GM12878 (cell line): ENCODE measurements around the gene SORCS1. TPM values are rescaled to one million over a fixed set of nuclear protein-coding genes. Genes with fewer than 3 reads are reported as not detected.

Source experiments
- ATAC-seq: fragments of 200-7000 bp; cut with Tn5 transposase; 3 replicates; pipeline ENCODE4 v1.9.1; 2020; ENCODE audit warnings: mild to moderate bottlenecking, moderate library complexity
- BruUV-seq: library from RNA; stranded (reverse); fragments of 400-500 nt; replicated peaks from 2 replicates; lab custom pipeline; 2021; lab: Mats Ljungman, UMichigan
- CTCF ChIA-PET: fragments of 300-600 bp; sonication (Branson Sonifier 250); formaldehyde crosslinking; extraction: SDS; loops from one replicate; lab custom pipeline; 2021; ENCODE audit warnings: inconsistent platforms; lab: Yijun Ruan, JAX
- POLR2A ChIA-PET: fragments of 350-600 bp; formaldehyde crosslinking; extraction: SDS; loops from one replicate; lab custom pipeline; 2021; ENCODE audit warnings: inconsistent platforms; lab: Charles Lee
- RAD21 ChIA-PET: fragments of 300-600 bp; sonication (Branson Sonifier 250); formaldehyde crosslinking; loops from one replicate; lab custom pipeline; 2023; ENCODE audit warnings: antibody characterized with exemption; ENCODE audit not compliant: unreplicated experiment; lab: Charles Lee
- SMC1A ChIA-PET: fragments of 300-600 bp; sonication (Branson Sonifier 250); formaldehyde crosslinking; loops from one replicate; lab custom pipeline; 2023; ENCODE audit not compliant: unreplicated experiment, uncharacterized antibody; lab: Charles Lee
- DNase-seq: peaks from one replicate; pipeline ENCODE4 v3.0.0-alpha.2; 2011; ENCODE audit warnings: low read depth, low spot score
- FAIRE-seq: peaks from 3 replicates; lab custom pipeline; 2011; peaks lifted over from hg19 to GRCh38; lab: Jason Lieb, UNC
- H2AFZ ChIP-seq: 2 replicates; pipeline ENCODE4 v1.6.0; 2011; ENCODE audit warnings: low read depth, low read length, control low read depth; ENCODE audit not compliant: control insufficient read depth
- H3K27ac ChIP-seq: 2 replicates; pipeline ENCODE4 v1.5.1; 2011; ENCODE audit warnings: control low read depth; ENCODE audit not compliant: control insufficient read depth, insufficient read depth
- H3K27me3 ChIP-seq, 2 experiments: replicated peaks in 1 of 2; 2 replicates each; pipeline versions ENCODE4 v1.6.0 to v1.6.1; 2011; ENCODE audit warnings: low read length in 1 of 2; ENCODE audit not compliant: control insufficient read depth in 2 of 2, insufficient read depth in 2 of 2
- H3K36me3 ChIP-seq, 2 experiments: 2 replicates each; pipeline ENCODE4 v1.5.1; 2011; ENCODE audit warnings: low read length in 1 of 2; ENCODE audit not compliant: control insufficient read depth in 2 of 2, insufficient read depth in 2 of 2
- H3K4me1 ChIP-seq: 2 replicates; pipeline ENCODE4 v1.6.1; 2011; ENCODE audit warnings: mild to moderate bottlenecking, low read length, moderate library complexity, mixed read lengths; ENCODE audit not compliant: control insufficient read depth, insufficient read depth
- H3K4me2 ChIP-seq: 2 replicates; pipeline ENCODE4 v1.6.0; 2011; ENCODE audit warnings: control low read depth; ENCODE audit not compliant: control insufficient read depth, insufficient read depth
- H3K4me3 ChIP-seq: fragments of 200-600 bp; sonication (generic); 2 replicates; pipeline ENCODE4 v1.5.1; 2016
- H3K79me2 ChIP-seq: 2 replicates; pipeline ENCODE4 v1.6.0; 2011; ENCODE audit warnings: low read length; ENCODE audit not compliant: control insufficient read depth, insufficient read depth
- H3K9ac ChIP-seq: 2 replicates; pipeline ENCODE4 v1.8.0; 2011; ENCODE audit warnings: low read length, control low read depth, mixed read lengths; ENCODE audit not compliant: control insufficient read depth, insufficient read depth
- H3K9me3 ChIP-seq: replicated peaks from 3 replicates; pipeline ENCODE4 v1.5.1; 2011; ENCODE audit warnings: mild to moderate bottlenecking, low read length; ENCODE audit not compliant: control insufficient read depth, insufficient read depth
- H4K20me1 ChIP-seq: 2 replicates; pipeline ENCODE4 v1.6.0; 2011; ENCODE audit not compliant: control insufficient read depth, insufficient read depth
- CHD4 ChIP-seq: fragments of 200-600 bp; sonication (generic); IDR thresholded peaks from 2 replicates; pipeline ENCODE4 v1.6.1; 2016; ENCODE audit warnings: mild to moderate bottlenecking
- CREM ChIP-seq: IDR thresholded peaks from 2 replicates; pipeline ENCODE4 v1.6.1; 2014; ENCODE audit warnings: antibody characterized with exemption, low read depth
- EP300 ChIP-seq, 2 experiments: fragments of 150-350 bp in 1 of 2; IDR thresholded peaks; 2 replicates each; pipeline ENCODE4 v1.6.1; 2011 to 2012; ENCODE audit warnings: low read depth in 2 of 2, low read length in 2 of 2, borderline replicate concordance in 1 of 2, improper control_type of control experiment in 1 of 2, inconsistent platforms in 1 of 2; ENCODE audit not compliant: control insufficient read depth in 1 of 2
- GABPA ChIP-seq: IDR thresholded peaks from 2 replicates; pipeline ENCODE4 v1.6.1; 2014; ENCODE audit warnings: antibody characterized with exemption, low read depth, mild to moderate bottlenecking, inconsistent platforms
- JUND ChIP-seq: IDR thresholded peaks from 2 replicates; pipeline ENCODE4 v1.6.1; 2012; ENCODE audit warnings: low read depth, mild to moderate bottlenecking, low read length, improper control_type of control experiment, moderate library complexity
- MYC ChIP-seq: IDR thresholded peaks from 2 replicates; pipeline ENCODE4 v1.6.1; 2011; ENCODE audit warnings: mild to moderate bottlenecking, low read length, moderate library complexity, inconsistent platforms; ENCODE audit not compliant: insufficient read depth, insufficient replicate concordance, insufficient read length, severe bottlenecking
- POLR2AphosphoS5 ChIP-seq: IDR thresholded peaks from 2 replicates; pipeline ENCODE4 v1.6.1; 2011; ENCODE audit warnings: mild to moderate bottlenecking, low read length, inconsistent platforms
- REST ChIP-seq: IDR thresholded peaks from 2 replicates; pipeline ENCODE4 v1.6.1; 2012; ENCODE audit warnings: mild to moderate bottlenecking, low read depth, low read length
- SMARCA5 ChIP-seq: fragments of 450-650 bp; IDR thresholded peaks from 2 replicates; pipeline ENCODE4 v1.6.1; 2017; ENCODE audit warnings: mild to moderate bottlenecking
- SPI1 ChIP-seq: IDR thresholded peaks from 2 replicates; pipeline ENCODE4 v1.6.1; 2011; ENCODE audit warnings: low read depth, mild to moderate bottlenecking, low read length, moderate library complexity, borderline replicate concordance; ENCODE audit not compliant: insufficient read depth
- USF1 ChIP-seq: IDR thresholded peaks from 2 replicates; pipeline ENCODE4 v1.6.1; 2011; ENCODE audit warnings: borderline replicate concordance, low read depth, mild to moderate bottlenecking, moderate library complexity, mixed read lengths, low read length; ENCODE audit not compliant: insufficient read depth; ENCODE audit errors: extremely low read length
- YBX1 ChIP-seq: fragments of 450-650 bp; IDR thresholded peaks from 2 replicates; pipeline ENCODE4 v1.6.1; 2016; ENCODE audit warnings: antibody characterized with exemption
- ZBED1 ChIP-seq: IDR thresholded peaks from 2 replicates; pipeline ENCODE4 v1.6.1; 2016; ENCODE audit warnings: borderline replicate concordance
- ZNF24 ChIP-seq: fragments of 450-650 bp; IDR thresholded peaks from 2 replicates; pipeline ENCODE4 v1.6.1; 2017; ENCODE audit warnings: antibody characterized with exemption, mild to moderate bottlenecking
- ZNF622 ChIP-seq: fragments of 450-650 bp; IDR thresholded peaks from 2 replicates; pipeline ENCODE4 v1.6.1; 2017; ENCODE audit warnings: mild to moderate bottlenecking, inconsistent platforms
- in situ Hi-C: fragments of 300-500 bp; cut with MboI; formaldehyde crosslinking; loops from 9 replicates; pipeline ENCODE4 v1.14.3; 2018; ENCODE audit warnings: mixed read lengths
- intact Hi-C: fragments of 100-400 bp; cut with micrococcal nuclease; formaldehyde crosslinking; loops from one replicate; pipeline ENCODE4 v1.14.2; 2022; ENCODE audit not compliant: unreplicated experiment
- polyA plus RNA-seq, 11 experiments: library from polyadenylated mRNA; depleted of rRNA in 4 of 11; unstranded in 6 of 11; stranded (reverse) in 5 of 11; fragments of >200 nt; fragmentation: Nextera tagmentation in 4 of 11; fragmentation: Illumina TruSeq in 1 of 11; extraction: Ambion mirVana in 4 of 11; extraction: Trizol in 1 of 11; gene quantifications; 1 replicate in 1 of 11; 2 replicates in 10 of 11; pipeline versions ENCODE4 v1.2.1 to v1.2.3, GENCODE V29; 2011 to 2016; ENCODE audit warnings: inconsistent platforms in 2 of 11, missing spikeins in 2 of 11, low read depth in 1 of 11
- total RNA-seq, 4 experiments: library from RNA; depleted of rRNA in 3 of 4; stranded (reverse); fragments of >200 nt in 3 of 4; fragmentation: Illumina TruSeq in 1 of 4; extraction: Trizol in 1 of 4; gene quantifications; 2 replicates each; pipeline versions ENCODE4 v1.2.1 to v1.2.3, GENCODE V29; 2013 to 2021
- TF ChIP-seq, protein P1 (sequence below): fragments of 450-650 bp; formaldehyde crosslinking; IDR thresholded peaks from 2 replicates; pipeline ENCODE4 v1.4.0; 2020; ENCODE audit warnings: mild to moderate bottlenecking, moderate library complexity

Gene SORCS1
- total and polyA plus RNA-seq, 10 of the 15 experiments (the other 5 are each of a cell fraction or from before 2014, with no cell fraction given): 0.02 to 9.6 (median 0.06) TPM; not detected in 3

GRCh38 chr10:106768204-106768603 is 396.3 kb downstream of the SORCS1 start:
- H3K4me2 ChIP-seq: no peak overlapping the region
- no peak overlapping the region for H3K27ac ChIP-seq
- in situ Hi-C loops (no loop called here), intact Hi-C loops (no loop called here)
- no peaks in the 10 kb centered on the region for H3K9me3 ChIP-seq
- H4K20me1 ChIP-seq: no peaks in the 10 kb centered on the region
- ATAC-seq (no peak), FAIRE-seq (no peak), DNase-seq (no peak)
- CTCF ChIA-PET: interaction anchor here (1.0 kb wide), 2 partner anchors 27 to 56 kb away, joined by 3 read pairs; no protein-coding TSS in a partner anchor
- POLR2A ChIA-PET: no interaction called here
- H2AFZ ChIP-seq: no peak overlapping the region
- RAD21 ChIA-PET: no interaction called here
- no peak overlapping the region for H3K9ac ChIP-seq
- no TSS peak for BruUV-seq
- no peaks in the 10 kb centered on the region; a peak in 1 of 4 replicates for H3K27me3 ChIP-seq
- no peaks in the 10 kb centered on the region for H3K4me1 ChIP-seq
- H3K4me3 ChIP-seq: no peak overlapping the region
- H3K36me3 ChIP-seq: no peaks in the 10 kb centered on the region
- TF ChIP-seq ZNF622 (no peak), ZNF24 (no peak), CHD4 (no peak), JUND (no peak), SMARCA5 (no peak), POLR2AphosphoS5 (no peak), ZBED1 (no peak), USF1 (no peak), REST (no peak), CREM (no peak), SPI1 (no peak), YBX1 (no peak), GABPA (no peak), MYC (no peak), EP300 (IDR thresholded peaks at IDR 0.05; ENCODE audit: borderline replicate concordance in 1 of 2, control insufficient read depth in 1 of 2, low read depth in 2 of 2, low read length in 2 of 2) (no peak)
- TF ChIP-seq, protein P1, sequence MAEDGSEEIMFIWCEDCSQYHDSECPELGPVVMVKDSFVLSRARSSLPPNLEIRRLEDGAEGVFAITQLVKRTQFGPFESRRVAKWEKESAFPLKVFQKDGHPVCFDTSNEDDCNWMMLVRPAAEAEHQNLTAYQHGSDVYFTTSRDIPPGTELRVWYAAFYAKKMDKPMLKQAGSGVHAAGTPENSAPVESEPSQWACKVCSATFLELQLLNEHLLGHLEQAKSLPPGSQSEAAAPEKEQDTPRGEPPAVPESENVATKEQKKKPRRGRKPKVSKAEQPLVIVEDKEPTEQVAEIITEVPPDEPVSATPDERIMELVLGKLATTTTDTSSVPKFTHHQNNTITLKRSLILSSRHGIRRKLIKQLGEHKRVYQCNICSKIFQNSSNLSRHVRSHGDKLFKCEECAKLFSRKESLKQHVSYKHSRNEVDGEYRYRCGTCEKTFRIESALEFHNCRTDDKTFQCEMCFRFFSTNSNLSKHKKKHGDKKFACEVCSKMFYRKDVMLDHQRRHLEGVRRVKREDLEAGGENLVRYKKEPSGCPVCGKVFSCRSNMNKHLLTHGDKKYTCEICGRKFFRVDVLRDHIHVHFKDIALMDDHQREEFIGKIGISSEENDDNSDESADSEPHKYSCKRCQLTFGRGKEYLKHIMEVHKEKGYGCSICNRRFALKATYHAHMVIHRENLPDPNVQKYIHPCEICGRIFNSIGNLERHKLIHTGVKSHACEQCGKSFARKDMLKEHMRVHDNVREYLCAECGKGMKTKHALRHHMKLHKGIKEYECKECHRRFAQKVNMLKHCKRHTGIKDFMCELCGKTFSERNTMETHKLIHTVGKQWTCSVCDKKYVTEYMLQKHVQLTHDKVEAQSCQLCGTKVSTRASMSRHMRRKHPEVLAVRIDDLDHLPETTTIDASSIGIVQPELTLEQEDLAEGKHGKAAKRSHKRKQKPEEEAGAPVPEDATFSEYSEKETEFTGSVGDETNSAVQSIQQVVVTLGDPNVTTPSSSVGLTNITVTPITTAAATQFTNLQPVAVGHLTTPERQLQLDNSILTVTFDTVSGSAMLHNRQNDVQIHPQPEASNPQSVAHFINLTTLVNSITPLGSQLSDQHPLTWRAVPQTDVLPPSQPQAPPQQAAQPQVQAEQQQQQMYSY (CRISPR knock-in tag): no peak
- H3K79me2 ChIP-seq: no peaks in the 10 kb centered on the region
- SMC1A ChIA-PET: interaction anchor here (1.1 to 1.5 kb wide), 2 partner anchors 9 to 63 kb away, joined by 3 to 4 read pairs; no protein-coding TSS in a partner anchor
